HepG2 (cell line): ENCODE measurements around the gene MRPL43. TPM values are rescaled to one million over a fixed set of nuclear protein-coding genes. Genes with fewer than 3 reads are reported as not detected.

ENCODE experiments used
- ARID4A ChIP-seq: sonication (generic); formaldehyde crosslinking; IDR thresholded peaks from 2 replicates; pipeline ENCODE4 v1.5.0; 2020; ENCODE audit warnings: mild to moderate bottlenecking, missing genetic modification reagents, borderline replicate concordance
- CCDC6 ChIP-seq: sonication (generic); formaldehyde crosslinking; IDR thresholded peaks from 2 replicates; pipeline ENCODE4 v1.8.1; 2022; ENCODE audit warnings: mild to moderate bottlenecking, missing genetic modification reagents, moderate library complexity
- CREB1 ChIP-seq, 2 experiments: fragments of 450-650 bp in 1 of 2; IDR thresholded peaks; 2 replicates each; pipeline ENCODE4 v1.6.1; 2016 to 2017; ENCODE audit warnings: control low read depth in 1 of 2, mild to moderate bottlenecking in 1 of 2, missing compliant biosample characterization in 1 of 2, missing genetic modification characterization in 1 of 2
- DNMT1 ChIP-seq: sonication (generic); formaldehyde crosslinking; IDR thresholded peaks from 2 replicates; pipeline ENCODE4 v1.5.1; 2020; ENCODE audit warnings: mild to moderate bottlenecking, missing genetic modification reagents
- ELF1 ChIP-seq: sonication (generic); formaldehyde crosslinking; IDR thresholded peaks from 2 replicates; pipeline ENCODE4 v1.4.0; 2020; ENCODE audit warnings: missing genetic modification reagents
- ERF ChIP-seq: IDR thresholded peaks from 2 replicates; pipeline ENCODE4 v1.6.1; 2018; ENCODE audit warnings: missing biosample characterization, missing genetic modification reagents
- HNF1B ChIP-seq: sonication (generic); formaldehyde crosslinking; IDR thresholded peaks from 2 replicates; pipeline ENCODE4 v1.5.1; 2020; ENCODE audit warnings: mild to moderate bottlenecking, moderate library complexity, missing genetic modification reagents
- MAZ ChIP-seq, 2 experiments: sonication (generic) in 1 of 2; formaldehyde crosslinking in 1 of 2; IDR thresholded peaks; 2 replicates each; pipeline versions ENCODE4 v1.5.0 to v1.6.1; 2012 to 2020; ENCODE audit warnings: low read depth in 2 of 2, mild to moderate bottlenecking in 2 of 2, borderline replicate concordance in 1 of 2, improper control_type of control experiment in 1 of 2, low read length in 1 of 2, missing genetic modification reagents in 1 of 2, moderate library complexity in 1 of 2
- MXI1 ChIP-seq: IDR thresholded peaks from 3 replicates; pipeline ENCODE4 v1.6.1; 2012; ENCODE audit warnings: low read depth, low read length, inconsistent platforms, borderline replicate concordance
- NFE2L1 ChIP-seq: sonication (generic); formaldehyde crosslinking; IDR thresholded peaks from 2 replicates; pipeline ENCODE4 v1.4.0; 2020; ENCODE audit warnings: missing genetic modification reagents, mild to moderate bottlenecking, borderline replicate concordance
- NFYC ChIP-seq: IDR thresholded peaks from 2 replicates; pipeline ENCODE4 v1.6.1; 2016; ENCODE audit warnings: missing genetic modification reagents, missing compliant biosample characterization
- TBX3 ChIP-seq: fragments of 450-650 bp; IDR thresholded peaks from 2 replicates; pipeline ENCODE4 v1.6.1; 2017; ENCODE audit warnings: antibody characterized with exemption, mild to moderate bottlenecking, inconsistent platforms, borderline replicate concordance
- XRCC5 ChIP-seq: fragments of 200-400 bp; formaldehyde crosslinking; optimal IDR thresholded peaks from 2 replicates; pipeline ENCODE3; 2017; ENCODE audit warnings: mild to moderate bottlenecking, low read length
- ZFX ChIP-seq: sonication (generic); formaldehyde crosslinking; IDR thresholded peaks from 2 replicates; pipeline ENCODE4 v1.4.0; 2020; ENCODE audit warnings: mild to moderate bottlenecking, low read depth, missing genetic modification reagents, moderate library complexity
- ZGPAT ChIP-seq: IDR thresholded peaks from 2 replicates; pipeline ENCODE4 v1.6.1; 2016; ENCODE audit warnings: mild to moderate bottlenecking
- ZNF18 ChIP-seq: sonication (generic); formaldehyde crosslinking; IDR thresholded peaks from 2 replicates; pipeline ENCODE4 v1.8.0; 2022; ENCODE audit warnings: mild to moderate bottlenecking, missing genetic modification reagents; ENCODE audit not compliant: insufficient replicate concordance
- ZNF674 ChIP-seq: sonication (generic); formaldehyde crosslinking; IDR thresholded peaks from 2 replicates; pipeline ENCODE4 v1.5.0; 2020; ENCODE audit warnings: low read depth, mild to moderate bottlenecking, missing genetic modification reagents
- ZNF782 ChIP-seq: sonication (generic); formaldehyde crosslinking; IDR thresholded peaks from 2 replicates; pipeline ENCODE4 v1.4.0; 2020; ENCODE audit warnings: missing genetic modification reagents, mild to moderate bottlenecking, borderline replicate concordance
- ZNF891 ChIP-seq: sonication (generic); formaldehyde crosslinking; IDR thresholded peaks from 2 replicates; pipeline ENCODE4 v1.5.0; 2020; ENCODE audit warnings: mild to moderate bottlenecking, missing genetic modification reagents
- polyA plus RNA-seq, 8 experiments: library from polyadenylated mRNA; depleted of rRNA in 3 of 8; stranded (reverse) in 7 of 8; unstranded in 1 of 8; fragments of >200 nt; fragmentation: Illumina TruSeq in 4 of 8; extraction: Trizol in 4 of 8; gene quantifications; 2 replicates each; pipeline versions ENCODE4 v1.2.1 to v1.2.3, GENCODE V29; 2011 to 2016; ENCODE audit warnings: low read depth in 4 of 8, missing spikeins in 1 of 8, mixed read lengths in 1 of 8; ENCODE audit not compliant: insufficient read depth in 1 of 8
- total RNA-seq, 5 experiments: library from RNA; depleted of rRNA; stranded (reverse); fragments of >200 nt; fragmentation: Illumina TruSeq; extraction: Trizol; gene quantifications; 2 replicates each; pipeline ENCODE4 v1.2.3, GENCODE V29; 2016; ENCODE audit warnings: low read depth in 1 of 5

MRPL43 gene
- total and polyA plus RNA-seq, 2 of the 13 experiments (the other 11 are each of a cell fraction or from before 2014, with no cell fraction given) = 71.0 to 73.7 TPM

- TF ChIP-seq ZNF891 (CRISPR knock-in tag) = peak; percentile 15; the same call in 1 of the 2 replicates
- TF ChIP-seq NFE2L1 = no peak
- 0 out of 2 replicates have a peak, but pooled peaks have one; percentile 4 for TF ChIP-seq ZNF782 (CRISPR knock-in tag)
- TF ChIP-seq ELF1 = peak; percentile 31; the same call in 1 of the 2 replicates
- TF ChIP-seq CREB1 (IDR thresholded peaks at IDR 0.05) = peak; percentile 60
- TF ChIP-seq CREB1 (CRISPR knock-in tag; IDR thresholded peaks at IDR 0.05) = no peak
- peak; percentile 44 for TF ChIP-seq ZFX (CRISPR knock-in tag)
- TF ChIP-seq ERF (CRISPR knock-in tag) = peak; percentile 30; the same call in 1 of the 2 replicates
- peak; percentile 43 for TF ChIP-seq ARID4A (CRISPR knock-in tag)
- peak; percentile 55 for TF ChIP-seq ZNF18 (CRISPR knock-in tag)
- TF ChIP-seq ZGPAT (CRISPR knock-in tag) = 0 out of 2 replicates have a peak, but pooled peaks have one; percentile 24
- peak; percentile 58 for TF ChIP-seq XRCC5
- TF ChIP-seq MAZ (IDR thresholded peaks at IDR 0.05; ENCODE audit: borderline replicate concordance, low read depth, low read length) = no peak
- 0 out of 2 replicates have a peak, but pooled peaks have one; percentile 18 for TF ChIP-seq MAZ (CRISPR knock-in tag; IDR thresholded peaks at IDR 0.05; ENCODE audit: low read depth)
- 0 out of 2 replicates have a peak, but pooled peaks have one; percentile 26 for TF ChIP-seq HNF1B
- 0 out of 2 replicates have a peak, but pooled peaks have one; percentile 14 for TF ChIP-seq DNMT1
- no peak for TF ChIP-seq ZNF674
- peak; percentile 16; the same call in 1 of the 3 replicates for TF ChIP-seq MXI1
- TF ChIP-seq CCDC6 = no peak
- peak; percentile 54; the same call in 1 of the 2 replicates for TF ChIP-seq TBX3
- peak; percentile 96 for TF ChIP-seq NFYC
Measured at GRCh38 chr10:101031128-101031795, 44.0 kb upstream of the MRPL43 start, which contains the start of the genes PDZD7 and SFXN3 (continued).
